GM21390 (cell line): ENCODE data around the gene ZNF580.
A peak's percentile ranks its signal among the peaks of the same experiment; 100 is the strongest.

ENCODE experiments used
- ATAC-seq: cut with Tn5 transposase; IDR thresholded peaks from one replicate; pipeline ENCODE4 v1.9.1; 2021; ENCODE audit not compliant: unreplicated experiment

Gene ZNF580, protein sequence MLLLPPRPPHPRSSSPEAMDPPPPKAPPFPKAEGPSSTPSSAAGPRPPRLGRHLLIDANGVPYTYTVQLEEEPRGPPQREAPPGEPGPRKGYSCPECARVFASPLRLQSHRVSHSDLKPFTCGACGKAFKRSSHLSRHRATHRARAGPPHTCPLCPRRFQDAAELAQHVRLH

DNA sequence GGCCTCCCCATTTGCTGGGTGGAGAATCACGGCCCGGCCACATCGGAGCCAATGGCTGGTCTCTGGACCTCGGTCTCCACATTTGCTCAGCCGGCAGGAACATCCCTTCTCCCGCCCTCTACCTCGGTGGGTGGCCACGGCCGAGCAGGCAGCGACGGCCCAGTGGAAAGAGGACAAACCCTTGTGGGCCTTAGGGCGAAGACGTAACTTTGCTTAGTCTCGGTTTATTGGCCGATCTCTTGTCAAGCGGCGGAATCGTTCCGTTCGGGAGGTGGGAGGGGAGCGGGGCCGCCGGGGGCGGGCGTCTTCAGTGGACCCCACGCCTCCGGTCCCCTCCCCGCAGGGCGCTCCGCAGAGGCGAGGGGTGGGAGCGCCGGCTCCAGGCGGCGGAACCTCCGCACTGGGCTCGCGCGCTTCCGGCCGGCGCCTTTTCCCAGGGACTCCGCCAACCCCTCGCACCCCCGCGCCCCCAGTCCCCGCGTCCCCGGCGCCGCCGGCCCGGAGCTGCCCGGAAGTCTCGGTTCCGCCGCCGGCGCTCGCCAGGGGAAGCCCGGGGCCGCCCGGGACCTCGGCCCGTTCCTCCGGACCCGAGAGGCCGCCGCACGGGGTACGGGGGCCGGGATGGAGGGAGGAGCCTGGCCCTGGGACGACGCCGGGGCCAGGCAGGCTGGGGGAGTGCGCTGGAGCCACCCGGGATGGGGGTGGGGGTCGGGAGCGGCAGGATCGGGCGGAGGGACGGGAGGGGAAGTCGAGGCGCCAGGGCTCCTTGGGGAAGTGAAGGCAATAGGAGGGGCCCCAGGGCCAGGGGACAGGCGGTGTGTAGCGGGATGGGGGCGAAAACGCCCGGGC is at the start of gene ZNF580:
ZNF580 (plus strand) TSS at position 426 of the 849 bp plus-strand sequence. CDS start 1,507 bp downstream, outside the sequence.
- no peak for ATAC-seq

DNA sequence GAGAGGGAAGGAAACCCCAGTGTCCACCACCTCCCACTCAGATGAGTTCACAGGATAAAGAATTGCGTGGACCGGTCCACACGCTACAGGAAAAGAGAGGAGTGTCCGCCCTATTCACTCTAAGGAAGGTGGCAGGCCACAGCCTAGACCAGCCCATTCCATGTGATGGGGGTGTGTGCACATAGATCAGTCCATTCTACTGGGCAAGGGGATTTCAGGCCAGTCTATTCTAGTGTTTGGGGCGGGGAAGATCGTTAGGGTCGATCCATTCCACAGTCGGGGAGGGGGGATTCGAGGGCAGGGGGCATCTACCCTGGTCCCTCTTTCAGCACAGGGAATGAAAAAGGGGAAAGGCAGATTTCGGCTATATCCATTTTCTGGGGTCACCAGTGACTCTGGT is 49.2 kb upstream of the ZNF580 start:
- ATAC-seq, result no peak

DNA sequence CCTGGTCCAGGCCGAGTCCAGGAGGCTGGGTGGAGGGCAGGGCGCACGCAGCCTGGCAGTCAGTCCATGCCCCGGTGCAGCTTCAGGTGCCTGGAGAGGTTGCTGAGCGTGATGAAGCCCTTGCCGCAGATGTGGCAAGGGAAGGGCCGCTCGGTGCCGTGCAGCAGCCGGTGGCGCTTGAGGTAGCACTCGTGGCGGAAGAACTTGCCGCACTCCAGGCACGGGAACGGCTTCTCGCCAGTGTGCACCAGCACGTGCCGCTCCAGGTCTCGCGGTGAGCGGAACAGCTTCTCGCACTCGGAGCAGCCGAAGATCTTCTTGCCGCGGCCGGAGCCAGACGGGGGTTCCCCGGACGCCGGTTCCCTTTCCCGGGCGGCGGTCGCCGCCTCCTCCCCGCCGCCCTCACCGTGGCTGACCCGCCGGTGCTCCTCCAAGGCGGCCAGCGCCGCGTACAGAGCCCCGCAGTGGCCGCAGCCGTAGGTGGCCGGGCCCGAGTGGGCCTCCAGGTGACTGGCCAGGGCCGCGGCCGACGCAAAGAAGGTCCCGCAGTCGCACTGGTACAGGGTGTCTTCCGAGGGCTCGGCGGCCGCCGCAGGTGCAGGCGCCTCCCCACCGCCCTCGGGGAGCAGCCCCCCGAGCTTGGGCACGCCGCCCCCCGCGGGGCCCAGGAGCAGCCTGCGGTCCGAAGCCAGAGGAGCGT is 48.3 kb upstream of the ZNF580 start:
- ATAC-seq, result no peak

DNA sequence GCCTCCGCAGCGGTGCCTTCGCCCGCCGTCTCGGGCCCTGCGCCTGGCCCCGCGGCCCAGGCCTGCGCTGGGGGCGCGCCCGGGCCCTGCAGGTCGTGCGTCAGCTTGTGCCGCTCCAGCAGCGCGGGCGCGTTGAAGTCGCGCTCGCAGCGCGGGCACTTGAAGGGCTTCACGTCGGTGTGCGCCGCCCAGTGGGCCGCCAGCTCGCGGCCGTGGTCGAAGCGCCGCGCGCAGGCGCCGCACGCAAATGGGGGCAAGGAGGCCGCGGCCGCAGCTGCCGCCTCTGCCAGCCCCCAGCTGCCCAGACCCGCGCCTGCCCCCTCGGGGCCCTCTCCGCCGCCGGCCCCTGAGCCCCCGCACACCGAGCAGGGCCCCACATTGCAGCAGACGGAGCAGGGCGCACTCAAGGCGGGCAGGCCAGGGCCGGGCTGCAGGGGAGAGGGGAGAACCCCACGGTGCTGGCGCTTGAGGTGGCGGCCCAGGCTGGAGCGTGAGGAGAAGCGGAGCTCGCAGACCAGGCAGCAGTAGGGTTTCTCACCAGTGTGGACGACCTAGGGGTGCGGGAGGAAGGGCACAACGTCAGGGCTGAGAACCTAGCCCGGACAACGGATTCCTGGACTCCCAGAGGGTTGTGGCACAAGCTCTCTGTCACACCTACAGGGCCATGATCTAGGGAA is 47.6 kb upstream of the ZNF580 start:
- no peak for ATAC-seq

DNA sequence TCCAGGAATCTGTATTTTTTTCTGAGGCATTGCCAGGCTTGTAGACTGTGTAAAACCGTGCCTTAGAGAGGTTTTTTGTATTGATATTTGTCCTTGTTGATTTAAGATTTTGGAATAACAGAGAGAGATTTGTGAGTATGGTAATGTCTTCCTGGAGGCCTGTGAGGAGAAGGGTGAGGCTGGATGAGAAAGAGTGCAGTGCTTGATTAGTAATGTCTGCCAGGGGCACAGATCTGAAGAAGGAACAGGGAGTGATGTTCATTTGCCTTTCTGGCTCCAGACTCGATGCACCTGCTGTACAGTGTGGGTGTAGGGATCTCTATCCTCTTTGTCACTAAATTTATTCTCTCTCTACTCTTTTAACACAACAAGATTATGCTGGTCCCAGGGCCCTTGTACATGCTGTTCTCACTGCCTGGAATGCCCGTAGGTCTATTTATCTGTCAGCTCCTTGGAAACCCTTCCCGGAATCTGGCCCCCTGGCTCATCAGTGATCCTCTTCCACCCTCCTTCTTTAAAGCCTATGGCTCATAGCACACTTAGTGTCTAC is 45.7 kb upstream of the ZNF580 start:
- ATAC-seq, result no peak

DNA sequence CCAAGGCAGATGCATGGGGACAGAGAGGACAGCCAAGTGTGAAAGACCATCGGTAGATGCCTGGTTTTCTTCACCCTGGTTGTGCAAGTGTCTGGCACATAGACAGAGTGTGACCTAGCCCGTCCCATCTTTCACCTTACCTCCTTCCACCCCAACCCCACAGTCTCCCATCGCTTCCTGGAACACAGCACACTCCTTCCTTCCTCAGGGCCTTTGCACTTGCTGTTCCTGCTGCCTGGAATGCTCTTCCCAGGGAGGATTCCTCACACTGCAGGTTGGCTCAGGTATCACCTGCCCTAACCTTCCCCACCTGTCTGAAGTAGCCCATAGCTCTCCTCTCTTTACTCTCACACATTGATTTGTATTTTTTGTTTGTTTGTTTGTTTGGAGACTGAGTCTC is 44.5 kb upstream of the ZNF580 start:
- ATAC-seq, result no peak

DNA sequence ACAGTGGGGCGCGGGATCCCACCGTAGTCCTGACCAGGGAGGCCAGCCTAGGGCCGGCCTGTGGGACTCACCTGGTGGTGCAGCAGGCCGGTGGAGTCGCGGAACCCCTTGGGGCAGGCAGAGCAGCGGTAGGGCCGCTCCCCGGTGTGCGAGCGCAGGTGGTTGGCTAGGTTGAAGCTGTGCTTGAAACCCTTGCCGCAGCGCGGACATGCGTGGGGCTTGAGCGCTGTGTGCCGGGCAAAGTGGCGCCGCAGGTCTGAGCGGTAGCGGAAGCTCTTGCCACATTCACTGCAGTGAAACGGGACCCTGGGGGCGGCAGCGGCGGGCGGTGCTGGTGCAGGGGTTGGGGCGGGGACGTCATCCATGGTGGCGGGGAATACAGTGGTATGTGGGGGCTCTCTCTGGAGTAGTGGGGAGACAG is 43.3 kb upstream of the ZNF580 start:
- ATAC-seq, result no peak

DNA sequence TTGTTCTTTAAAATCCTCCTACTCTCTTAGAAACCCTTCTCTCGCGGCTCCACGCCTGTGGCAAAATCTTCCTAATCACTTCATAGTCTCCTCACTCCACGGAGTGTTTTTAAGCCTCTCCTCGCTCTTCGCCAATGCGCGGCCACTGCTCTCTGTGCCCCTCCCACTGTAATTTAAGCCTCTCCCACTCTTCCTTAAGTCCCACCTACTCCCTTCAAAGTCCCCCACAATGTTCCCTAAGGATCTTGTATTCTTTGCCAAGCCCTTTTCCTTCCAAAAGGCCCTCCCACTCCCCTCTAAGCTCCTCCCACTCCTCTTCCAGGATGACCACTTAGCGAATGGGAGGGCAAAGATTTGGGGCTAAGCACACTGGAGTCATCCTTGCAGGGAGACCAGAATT is 42.8 kb upstream of the ZNF580 start:
- ATAC-seq, result no peak

DNA sequence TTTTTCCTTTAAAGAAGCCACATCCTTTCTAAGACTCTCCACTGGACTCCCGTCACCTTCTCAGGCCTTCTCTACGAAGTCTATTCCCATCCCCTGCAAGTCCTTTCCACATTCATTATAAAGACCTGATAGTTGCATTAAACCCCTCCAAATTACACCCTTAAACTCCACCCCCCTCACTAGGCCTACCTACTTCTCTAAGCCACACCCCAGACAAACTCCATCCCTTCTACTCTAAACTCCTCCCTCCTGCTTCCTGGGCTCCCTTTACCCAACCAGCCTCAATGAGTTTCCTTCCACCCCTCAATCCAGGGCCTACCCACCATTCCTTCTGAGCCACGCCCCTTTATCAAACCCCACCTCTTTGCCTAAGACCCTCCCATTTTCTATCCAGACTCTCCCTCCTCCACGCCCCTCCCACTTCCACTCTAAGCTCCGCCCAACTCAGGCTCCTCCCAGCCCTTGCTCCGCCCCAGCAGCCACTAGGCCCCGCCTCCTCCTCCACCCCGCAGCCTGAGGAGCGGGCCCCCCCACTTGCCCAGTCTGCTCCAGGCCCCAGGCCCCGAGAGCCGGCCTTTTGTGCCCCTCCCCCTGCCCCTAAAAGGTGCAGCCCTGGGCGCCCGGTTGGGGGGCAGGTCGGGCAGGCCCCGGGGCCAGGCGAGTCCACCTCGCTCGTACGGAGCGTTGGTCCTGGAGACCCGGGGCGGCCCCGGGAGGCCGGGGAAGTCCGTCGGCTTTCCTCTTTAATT is 41.9 kb upstream of the ZNF580 start:
- ATAC-seq, result peak; percentile 45

DNA sequence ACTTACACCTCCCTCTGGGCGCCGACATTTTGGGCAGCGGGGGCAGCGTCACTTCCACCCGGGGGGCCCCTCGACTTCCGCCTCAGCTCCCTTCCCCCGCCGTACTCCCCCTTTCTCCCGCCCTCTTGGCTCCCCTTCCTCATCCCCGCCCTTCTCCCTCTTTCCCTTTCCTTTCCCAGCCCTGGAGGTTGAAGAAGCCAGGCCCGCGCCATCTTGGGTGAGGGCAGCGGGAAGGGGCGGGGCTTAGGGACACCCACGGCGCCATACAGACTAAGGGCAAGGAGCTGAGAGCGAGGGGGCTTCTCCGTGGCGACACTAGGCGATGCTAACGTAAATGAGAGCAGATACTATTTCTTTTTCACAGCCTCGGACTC is 41.3 kb upstream of the ZNF580 start, which contains the start of gene FIZ1:
FIZ1 (minus strand) TSS at position 50 of the 374 bp plus-strand sequence. CDS start 1,652 bp downstream, outside the sequence.
- ATAC-seq, result peak; percentile 54

DNA sequence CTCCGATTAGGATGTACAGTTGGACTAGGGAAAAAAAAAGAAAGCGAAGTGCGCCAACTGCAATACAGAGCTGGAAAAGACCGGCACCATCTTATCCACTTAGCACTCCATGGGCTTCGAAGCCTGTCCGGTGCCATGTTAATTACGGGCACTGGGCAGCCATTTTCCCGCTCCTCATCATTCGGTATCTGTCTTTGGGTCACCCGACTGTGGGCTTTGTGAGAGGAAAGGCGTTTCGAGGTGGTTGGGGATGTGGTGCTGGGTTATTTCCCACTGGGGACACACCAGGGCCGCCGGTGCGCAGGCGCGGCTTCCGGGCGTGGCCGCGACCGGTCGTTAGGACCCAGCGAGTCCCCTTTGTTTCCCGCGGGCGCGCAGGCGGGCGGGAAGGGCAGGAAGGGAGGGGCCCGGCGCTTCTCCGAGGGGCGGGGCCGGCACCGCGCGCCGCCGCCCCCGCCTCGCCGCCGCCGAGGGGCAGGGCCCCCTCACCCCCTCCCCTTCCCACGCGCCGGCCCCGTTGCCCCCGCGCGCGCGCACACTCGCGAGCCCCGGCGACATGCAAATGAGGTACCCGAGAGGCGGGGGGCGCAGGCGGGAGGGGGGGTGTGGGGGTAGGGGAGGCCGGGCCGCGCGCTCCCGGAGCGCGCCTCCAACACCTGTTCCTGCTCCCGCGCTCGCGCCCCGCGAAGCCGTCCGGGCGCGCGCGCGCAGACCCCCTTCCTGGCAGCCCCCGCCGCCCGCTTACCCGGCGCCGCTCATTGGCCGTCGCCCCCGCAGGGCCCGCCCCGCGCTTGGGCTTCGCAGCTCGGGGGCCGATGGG is 40.8 kb upstream of the ZNF580 start, which contains the start of gene ZNF524:
ZNF524 (plus strand) TSS at position 447 of the 820 bp plus-strand sequence. CDS start 1,825 bp downstream, outside the sequence.
- ATAC-seq, result peak; percentile 32

DNA sequence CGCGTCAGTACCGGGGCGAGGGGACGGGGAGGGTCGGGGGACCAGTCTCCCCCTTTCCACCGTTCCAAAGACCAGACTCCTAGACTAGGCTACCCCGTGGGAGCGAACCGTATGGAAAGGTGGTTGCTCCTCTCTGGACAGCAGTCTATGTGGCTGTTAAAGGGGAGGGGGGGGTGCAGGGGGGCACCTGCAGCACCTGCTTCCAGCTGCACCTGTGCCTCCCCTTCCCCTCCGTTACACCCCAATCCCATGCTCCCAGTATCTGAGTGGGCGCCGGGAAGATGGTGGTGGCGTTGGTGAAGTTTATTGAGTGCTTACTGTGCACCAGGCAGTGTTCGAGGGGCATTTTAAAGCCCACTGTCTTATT is 40.2 kb upstream of the ZNF580 start:
- ATAC-seq, result no peak

DNA sequence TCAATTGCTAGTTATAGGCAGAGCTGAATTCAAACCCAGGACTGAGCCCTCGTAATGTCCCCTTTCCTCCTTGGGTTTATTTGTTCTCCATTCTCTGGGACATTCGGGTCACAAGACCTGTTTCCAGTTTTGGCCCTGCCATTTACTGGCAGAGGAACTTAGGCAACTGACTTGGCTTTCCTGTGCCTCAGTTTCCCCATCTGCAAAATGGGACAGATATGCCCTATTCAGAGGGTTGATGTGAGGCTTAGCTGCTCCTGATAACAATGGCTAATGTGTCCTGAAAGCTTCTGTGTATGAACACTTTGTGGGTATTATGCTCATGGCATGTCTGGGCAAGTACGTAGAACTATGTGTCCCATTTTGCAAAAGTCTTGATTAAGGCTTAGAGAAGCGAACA is 39.7 kb upstream of the ZNF580 start:
- ATAC-seq, result no peak

DNA sequence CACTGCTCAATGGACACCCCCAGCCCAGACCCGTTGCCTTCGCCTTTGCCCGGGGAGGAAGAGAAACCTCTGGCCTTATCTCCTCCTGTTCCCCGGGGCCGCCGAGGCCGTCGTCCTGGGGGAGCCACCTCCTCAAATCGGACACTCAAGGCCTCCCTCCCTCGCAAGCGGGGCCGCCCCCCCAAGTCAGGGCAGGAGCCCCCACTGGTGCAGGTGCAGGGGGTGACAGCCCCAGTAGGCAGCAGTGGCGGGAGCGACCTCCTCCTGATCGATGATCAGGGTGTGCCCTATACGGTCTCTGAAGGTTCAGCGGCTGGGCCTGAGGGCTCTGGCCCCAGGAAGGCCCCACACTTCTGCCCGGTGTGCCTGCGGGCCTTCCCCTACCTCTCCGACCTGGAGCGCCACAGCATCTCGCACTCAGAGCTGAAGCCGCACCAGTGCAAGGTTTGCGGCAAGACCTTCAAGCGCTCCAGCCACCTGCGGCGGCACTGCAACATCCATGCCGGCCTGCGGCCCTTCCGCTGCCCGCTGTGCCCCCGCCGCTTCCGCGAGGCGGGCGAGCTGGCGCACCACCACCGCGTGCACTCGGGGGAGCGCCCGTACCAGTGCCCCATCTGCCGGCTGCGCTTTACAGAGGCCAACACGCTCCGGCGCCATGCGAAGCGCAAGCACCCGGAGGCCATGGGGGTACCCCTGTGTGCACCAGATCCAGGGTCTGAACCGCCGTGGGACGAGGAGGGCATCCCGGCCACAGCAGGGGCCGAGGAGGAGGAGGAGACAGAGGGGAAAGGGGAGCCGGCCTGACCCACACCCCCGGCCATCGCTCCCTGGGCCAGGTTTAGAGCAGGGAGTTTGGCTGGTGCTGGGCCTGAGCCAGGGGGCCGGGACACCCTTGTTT is 38.4 kb upstream of the ZNF580 start:
- ATAC-seq, result no peak

DNA sequence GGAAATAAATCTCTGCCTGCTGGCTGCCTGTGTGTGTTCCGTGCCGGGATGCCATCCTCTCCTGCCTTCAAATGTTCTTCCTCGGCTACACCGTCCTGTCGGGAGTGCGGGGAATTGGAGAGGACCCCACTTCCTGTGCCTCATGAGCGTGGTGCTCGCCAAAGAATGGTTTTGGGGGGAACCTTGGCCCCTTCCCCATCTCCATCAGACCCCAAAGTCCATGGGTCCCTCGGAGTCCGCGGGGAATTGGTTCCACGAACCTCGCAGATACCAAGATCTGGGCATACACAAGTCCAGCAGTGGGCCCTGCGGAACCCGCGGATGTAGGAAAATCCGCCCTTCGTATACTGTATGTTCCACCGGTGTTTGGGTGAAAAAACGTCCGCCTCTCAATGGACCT is 37.7 kb upstream of the ZNF580 start:
- no peak for ATAC-seq

DNA sequence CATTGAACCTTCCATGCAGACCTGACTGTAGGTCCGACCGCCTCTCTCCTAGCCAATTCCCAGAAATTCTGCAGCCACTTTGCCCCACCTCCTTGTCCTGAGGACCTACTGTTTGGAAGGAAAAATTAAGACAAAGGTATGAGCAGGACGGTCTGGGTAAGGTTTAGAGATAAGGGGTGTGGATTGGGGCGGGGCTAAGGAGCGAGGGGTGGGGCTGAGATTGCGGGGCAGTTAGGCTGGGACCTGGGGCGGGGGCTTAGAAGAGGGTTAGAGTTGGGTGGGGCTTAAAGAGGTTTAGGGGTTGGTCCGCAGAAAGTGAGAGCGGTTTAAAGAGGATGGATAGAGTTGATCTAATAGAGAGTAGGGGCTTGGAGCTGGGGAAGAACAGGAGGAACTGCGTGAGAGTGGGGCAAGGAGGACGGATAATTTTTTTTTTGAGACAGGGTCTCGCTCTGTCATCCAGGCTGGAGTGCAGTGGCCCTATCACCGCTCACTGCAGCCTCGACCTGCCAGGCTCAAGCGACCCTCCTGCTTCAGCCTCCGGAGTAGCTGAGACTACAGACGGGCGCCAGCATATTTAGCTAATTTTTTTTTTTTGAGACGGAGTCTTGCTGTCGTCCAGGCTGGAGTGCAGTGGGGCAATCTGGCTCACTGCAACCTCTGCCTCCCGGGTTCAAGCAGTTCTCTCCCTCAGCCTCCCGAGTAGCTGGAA is 37.1 kb upstream of the ZNF580 start:
- ATAC-seq, result no peak

DNA sequence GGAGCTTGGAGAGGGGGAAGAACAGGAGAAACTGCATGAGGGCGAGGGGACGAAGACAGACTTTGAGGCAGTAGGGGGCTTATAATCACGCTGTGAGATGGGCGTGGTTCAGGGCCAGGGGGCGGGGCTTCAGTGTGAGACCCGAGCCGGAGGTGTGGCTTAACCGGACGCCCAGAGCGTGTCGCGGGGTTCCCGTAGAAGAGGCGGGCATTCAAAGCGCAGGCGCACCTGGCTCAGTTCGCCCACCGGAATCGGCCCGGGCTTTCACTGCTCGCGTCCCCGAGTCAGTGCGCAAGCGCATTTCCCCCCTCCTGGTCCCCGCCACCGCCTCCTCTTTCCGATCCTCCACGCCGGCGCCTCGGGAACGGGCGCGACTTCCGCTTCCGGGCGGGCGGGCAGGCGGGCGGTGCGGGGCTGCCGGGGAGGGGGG is 35.6 kb upstream of the ZNF580 start:
- ATAC-seq, result peak; percentile 60
